Stromal cell of bone marrow (primary cell): ENCODE results near the gene SLC34A3.
A peak's percentile ranks its signal among the peaks of the same experiment; 100 is the strongest.

Source experiments
- DNase-seq: peaks from one replicate; pipeline ENCODE4 v3.0.0-alpha.2; 2012; ENCODE audit warnings: low read depth

SLC34A3 gene

GRCh38 chr9:137195525-137196220 is 35.0 kb upstream of the SLC34A3 start:
- DNase-seq: no peak

GRCh38 chr9:137198051-137198901 is 32.4 kb upstream of the SLC34A3 start:
- no peak for DNase-seq

- no peak for DNase-seq
Measured at GRCh38 chr9:137198902-137199283, 31.8 kb upstream of the SLC34A3 start.

GRCh38 chr9:137199411-137200121 is 31.1 kb upstream of the SLC34A3 start:
- no peak for DNase-seq

- DNase-seq: peak; percentile 99
Measured at GRCh38 chr9:137200311-137201204, 30.1 kb upstream of the SLC34A3 start, which contains the start of gene TPRN. Gene TPRN (minus strand): TSS chr9:137200741. CDS start chr9:137200711, 30 bp downstream.

- no peak for DNase-seq
Measured at GRCh38 chr9:137201205-137201868, 29.4 kb upstream of the SLC34A3 start.

- DNase-seq: no peak
Measured at GRCh38 chr9:137202966-137203365, 27.7 kb upstream of the SLC34A3 start.

GRCh38 chr9:137204731-137205125 is 26.0 kb upstream of the SLC34A3 start:
- no peak for DNase-seq

GRCh38 chr9:137205126-137206069 is 25.3 kb upstream of the SLC34A3 start, which contains the start of the genes NDOR1 and TMEM203:
Gene NDOR1 (plus strand): TSS chr9:137205700. CDS start chr9:137205778, 78 bp downstream.
Gene TMEM203 (minus strand): TSS chr9:137205648. CDS start chr9:137205414, 234 bp downstream.
- DNase-seq: peak; percentile 73

- DNase-seq: no peak
Measured at GRCh38 chr9:137206602-137207001, 24.1 kb upstream of the SLC34A3 start.

GRCh38 chr9:137211532-137211931 is 19.2 kb upstream of the SLC34A3 start:
- DNase-seq: no peak

- no peak for DNase-seq
Measured at GRCh38 chr9:137212520-137212919, 18.2 kb upstream of the SLC34A3 start.

GRCh38 chr9:137213160-137214060 is 17.3 kb upstream of the SLC34A3 start:
- DNase-seq: no peak

GRCh38 chr9:137214620-137215019 is 16.1 kb upstream of the SLC34A3 start:
- no peak for DNase-seq

- DNase-seq: no peak
Measured at GRCh38 chr9:137215196-137215986, 15.3 kb upstream of the SLC34A3 start.

- DNase-seq: no peak
Measured at GRCh38 chr9:137216188-137216965, 14.3 kb upstream of the SLC34A3 start.
